NT2/D1 (cell line): ENCODE results near the gene POPDC3.

Experiments
- YY1 ChIP-seq: IDR thresholded peaks from 2 replicates; pipeline ENCODE4 v1.6.1; 2011; ENCODE audit not compliant: insufficient read length, insufficient read depth
- ZNF274 ChIP-seq: IDR thresholded peaks from 2 replicates; pipeline ENCODE4 v1.6.1; 2011; ENCODE audit warnings: mild to moderate bottlenecking, low read depth, low read length

DNA sequence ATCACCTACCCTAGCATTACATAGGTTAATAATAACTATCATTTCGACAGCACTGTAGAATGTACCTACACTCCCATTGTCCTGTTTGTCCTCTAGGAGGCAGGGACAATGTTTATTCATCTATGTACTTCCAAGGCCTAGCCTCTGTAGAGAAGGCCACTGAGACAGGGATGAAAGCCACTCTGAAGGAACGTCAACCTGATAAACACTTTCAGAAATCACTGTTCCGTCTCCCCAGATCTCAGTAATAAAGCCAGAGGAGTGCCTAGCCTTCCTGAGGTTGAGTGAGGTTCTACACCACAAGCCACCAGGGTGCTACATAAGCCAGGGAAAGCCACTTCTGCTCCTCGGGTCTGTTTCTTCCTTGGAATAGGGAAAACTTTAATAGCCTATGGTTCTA is 44.8 kb downstream of the POPDC3 start:
- TF ChIP-seq YY1 (no peak), ZNF274 (no peak)
